ENCODE measurements around the gene KBTBD7.
A peak's percentile ranks its signal among the peaks of the same experiment; 100 is the strongest.

DNA sequence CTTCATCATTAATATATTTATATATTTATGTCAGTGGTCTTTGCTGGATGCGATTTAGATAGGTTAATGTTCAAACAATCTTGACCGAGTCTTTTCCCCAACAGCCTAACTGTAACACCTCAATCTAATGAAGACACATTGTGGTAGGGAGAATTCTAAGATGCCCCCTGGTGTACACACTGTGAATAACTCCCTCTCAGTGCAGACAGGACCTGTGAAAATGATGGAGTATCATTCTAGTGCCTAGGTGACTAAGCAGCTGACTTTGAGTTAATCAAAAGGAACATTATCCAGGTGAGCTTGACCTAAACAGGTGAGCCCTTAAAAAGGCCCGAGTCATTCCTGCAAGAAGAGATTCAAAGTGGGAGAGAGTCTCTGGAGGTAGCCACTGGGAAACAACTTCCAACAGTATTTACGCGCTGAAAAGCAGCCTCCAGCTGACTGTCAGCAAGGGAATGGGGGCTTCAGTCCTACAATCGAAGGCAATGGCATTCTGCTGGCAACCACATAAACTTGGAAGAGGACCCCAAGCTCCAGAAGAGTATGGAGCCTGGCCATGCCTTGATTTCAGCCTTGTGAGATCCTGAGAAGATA, 28.0 kb upstream of the KBTBD7 start:
- TF ChIP-seq, protein P1, sequence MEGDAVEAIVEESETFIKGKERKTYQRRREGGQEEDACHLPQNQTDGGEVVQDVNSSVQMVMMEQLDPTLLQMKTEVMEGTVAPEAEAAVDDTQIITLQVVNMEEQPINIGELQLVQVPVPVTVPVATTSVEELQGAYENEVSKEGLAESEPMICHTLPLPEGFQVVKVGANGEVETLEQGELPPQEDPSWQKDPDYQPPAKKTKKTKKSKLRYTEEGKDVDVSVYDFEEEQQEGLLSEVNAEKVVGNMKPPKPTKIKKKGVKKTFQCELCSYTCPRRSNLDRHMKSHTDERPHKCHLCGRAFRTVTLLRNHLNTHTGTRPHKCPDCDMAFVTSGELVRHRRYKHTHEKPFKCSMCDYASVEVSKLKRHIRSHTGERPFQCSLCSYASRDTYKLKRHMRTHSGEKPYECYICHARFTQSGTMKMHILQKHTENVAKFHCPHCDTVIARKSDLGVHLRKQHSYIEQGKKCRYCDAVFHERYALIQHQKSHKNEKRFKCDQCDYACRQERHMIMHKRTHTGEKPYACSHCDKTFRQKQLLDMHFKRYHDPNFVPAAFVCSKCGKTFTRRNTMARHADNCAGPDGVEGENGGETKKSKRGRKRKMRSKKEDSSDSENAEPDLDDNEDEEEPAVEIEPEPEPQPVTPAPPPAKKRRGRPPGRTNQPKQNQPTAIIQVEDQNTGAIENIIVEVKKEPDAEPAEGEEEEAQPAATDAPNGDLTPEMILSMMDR (IDR thresholded peaks at IDR 0.05): peak; percentile 30 to 76 (median 71)
- TF ChIP-seq POLR2A (IDR thresholded peaks at IDR 0.05): no peak
- TF ChIP-seq POLR2AphosphoS5 (IDR thresholded peaks at IDR 0.05): no peak
